ENCODE measurements around the gene GCFC2.
"Not testable (repeated sequence)": the region's sequence is repeated elsewhere in the genome, so short reads cannot be mapped to it uniquely, and the experiment has no call there.

GCFC2 gene

GRCh38 chr2:75703589-75704287 is 7.0 kb downstream of the GCFC2 start:
- Histone ChIP-seq H3K27ac (replicated peaks) (no peak overlapping the region), H3K27me3 (ENCODE audit: insufficient read depth, poor library complexity, severe bottlenecking) (no peaks in the 10 kb centered on the region), H3K4me3 (replicated peaks; ENCODE audit: insufficient read depth, low read length) (no peak overlapping the region)
- no peak for DNase-seq (ENCODE audit: low read depth in 1 of 2, low spot score in 1 of 2)
- TF ChIP-seq POLR2AphosphoS5 (IDR thresholded peaks at IDR 0.05; ENCODE audit: low read depth), result no peak
- TF ChIP-seq GABPA (IDR thresholded peaks at IDR 0.05; ENCODE audit: low read depth), result no peak
- no peak for TF ChIP-seq SPI1 (IDR thresholded peaks at IDR 0.05; ENCODE audit: borderline replicate concordance, low read depth)
- no peak for TF ChIP-seq CTCF (IDR thresholded peaks at IDR 0.05; ENCODE audit: insufficient read depth, low read length)

- Histone ChIP-seq H3K4me3 (replicated peaks; ENCODE audit: insufficient read depth, low read length) (no peak overlapping the region), H3K27ac (replicated peaks) (no peak overlapping the region), H3K27me3 (ENCODE audit: insufficient read depth, poor library complexity, severe bottlenecking) (no peaks in the 10 kb centered on the region)
- TF ChIP-seq, protein P1, sequence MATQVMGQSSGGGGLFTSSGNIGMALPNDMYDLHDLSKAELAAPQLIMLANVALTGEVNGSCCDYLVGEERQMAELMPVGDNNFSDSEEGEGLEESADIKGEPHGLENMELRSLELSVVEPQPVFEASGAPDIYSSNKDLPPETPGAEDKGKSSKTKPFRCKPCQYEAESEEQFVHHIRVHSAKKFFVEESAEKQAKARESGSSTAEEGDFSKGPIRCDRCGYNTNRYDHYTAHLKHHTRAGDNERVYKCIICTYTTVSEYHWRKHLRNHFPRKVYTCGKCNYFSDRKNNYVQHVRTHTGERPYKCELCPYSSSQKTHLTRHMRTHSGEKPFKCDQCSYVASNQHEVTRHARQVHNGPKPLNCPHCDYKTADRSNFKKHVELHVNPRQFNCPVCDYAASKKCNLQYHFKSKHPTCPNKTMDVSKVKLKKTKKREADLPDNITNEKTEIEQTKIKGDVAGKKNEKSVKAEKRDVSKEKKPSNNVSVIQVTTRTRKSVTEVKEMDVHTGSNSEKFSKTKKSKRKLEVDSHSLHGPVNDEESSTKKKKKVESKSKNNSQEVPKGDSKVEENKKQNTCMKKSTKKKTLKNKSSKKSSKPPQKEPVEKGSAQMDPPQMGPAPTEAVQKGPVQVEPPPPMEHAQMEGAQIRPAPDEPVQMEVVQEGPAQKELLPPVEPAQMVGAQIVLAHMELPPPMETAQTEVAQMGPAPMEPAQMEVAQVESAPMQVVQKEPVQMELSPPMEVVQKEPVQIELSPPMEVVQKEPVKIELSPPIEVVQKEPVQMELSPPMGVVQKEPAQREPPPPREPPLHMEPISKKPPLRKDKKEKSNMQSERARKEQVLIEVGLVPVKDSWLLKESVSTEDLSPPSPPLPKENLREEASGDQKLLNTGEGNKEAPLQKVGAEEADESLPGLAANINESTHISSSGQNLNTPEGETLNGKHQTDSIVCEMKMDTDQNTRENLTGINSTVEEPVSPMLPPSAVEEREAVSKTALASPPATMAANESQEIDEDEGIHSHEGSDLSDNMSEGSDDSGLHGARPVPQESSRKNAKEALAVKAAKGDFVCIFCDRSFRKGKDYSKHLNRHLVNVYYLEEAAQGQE (IDR thresholded peaks at IDR 0.05; ENCODE audit: insufficient replicate concordance, low read depth), result no peak
- TF ChIP-seq POLR2AphosphoS5 (IDR thresholded peaks at IDR 0.05; ENCODE audit: low read depth), result no peak
- TF ChIP-seq SPI1 (IDR thresholded peaks at IDR 0.05; ENCODE audit: borderline replicate concordance, low read depth), result no peak
- no peak for TF ChIP-seq CTCF (IDR thresholded peaks at IDR 0.05; ENCODE audit: insufficient read depth, low read length)
- no peak for TF ChIP-seq GABPA (IDR thresholded peaks at IDR 0.05; ENCODE audit: low read depth)
- DNase-seq (ENCODE audit: low read depth in 1 of 2, low spot score in 1 of 2), result no peak
Measured at GRCh38 chr2:75702593-75702992, 8.1 kb downstream of the GCFC2 start.

- H3K4me3 ChIP-seq (replicated peaks; ENCODE audit: insufficient read depth, low read length), result no peak overlapping the region
- no peak overlapping the region for H3K27ac ChIP-seq (replicated peaks)
- no peak for TF ChIP-seq CTCF (IDR thresholded peaks at IDR 0.05; ENCODE audit: insufficient read depth, low read length)
- DNase-seq (ENCODE audit: low read depth in 1 of 2, low spot score in 1 of 2), result no peak
- no peaks in the 10 kb centered on the region for H3K27me3 ChIP-seq (ENCODE audit: insufficient read depth, poor library complexity, severe bottlenecking)
Measured at GRCh38 chr2:75698918-75699317, 11.8 kb downstream of the GCFC2 start.

DNA sequence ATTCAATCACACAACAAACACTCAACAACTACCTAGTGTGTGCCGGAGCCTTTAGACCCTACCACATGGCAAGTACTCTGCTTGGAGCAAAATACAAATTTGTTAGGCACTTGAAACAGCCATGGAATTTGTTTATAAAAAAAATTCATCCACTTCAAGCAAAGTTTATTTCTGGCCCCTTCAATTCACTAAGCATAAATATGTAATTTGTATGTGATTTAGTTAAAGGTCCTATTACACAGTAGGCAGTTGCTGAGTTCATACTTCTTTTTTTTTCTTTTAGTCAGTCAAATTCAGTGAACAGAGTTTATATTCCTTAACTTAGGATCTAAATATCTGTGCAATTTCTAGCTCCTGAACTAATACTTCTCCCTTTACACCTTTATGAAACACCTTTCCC is 22.5 kb downstream of the GCFC2 start:
- H3K27ac ChIP-seq (replicated peaks), result no peak overlapping the region
- no peak for DNase-seq (ENCODE audit: low read depth in 1 of 2, low spot score in 1 of 2)
- TF ChIP-seq POLR2AphosphoS5 (IDR thresholded peaks at IDR 0.05; ENCODE audit: low read depth) (no peak), CTCF (IDR thresholded peaks at IDR 0.05; ENCODE audit: insufficient read depth, low read length) (no peak), SPI1 (IDR thresholded peaks at IDR 0.05; ENCODE audit: borderline replicate concordance, low read depth) (no peak), GABPA (IDR thresholded peaks at IDR 0.05; ENCODE audit: low read depth) (no peak)
- TF ChIP-seq, protein P1 (IDR thresholded peaks at IDR 0.05; ENCODE audit: insufficient replicate concordance, low read depth), result no peak
- H3K27me3 ChIP-seq (ENCODE audit: insufficient read depth, poor library complexity, severe bottlenecking), result no peaks in the 10 kb centered on the region
- H3K4me3 ChIP-seq (replicated peaks; ENCODE audit: insufficient read depth, low read length), result no peak overlapping the region

- not testable (repeated sequence) for DNase-seq (ENCODE audit: low read depth in 1 of 2, low spot score in 1 of 2)
Measured at GRCh38 chr2:75683430-75683829, 27.3 kb downstream of the GCFC2 start.

More at GRCh38 chr2:75683430-75683829, 27.3 kb downstream of the GCFC2 start:
- not testable (repeated sequence) for H3K4me3 ChIP-seq (replicated peaks; ENCODE audit: insufficient read depth, low read length); H3K27ac ChIP-seq (replicated peaks); H3K27me3 ChIP-seq (ENCODE audit: insufficient read depth, poor library complexity, severe bottlenecking)
